GM18526 (cell line): ENCODE measurements around the gene RNASE8.

Experiments
- POLR2A ChIP-seq: IDR thresholded peaks from 3 replicates; pipeline ENCODE4 v1.6.1; 2011; ENCODE audit not compliant: insufficient read length; ENCODE audit errors: extremely low read depth

Gene RNASE8

DNA sequence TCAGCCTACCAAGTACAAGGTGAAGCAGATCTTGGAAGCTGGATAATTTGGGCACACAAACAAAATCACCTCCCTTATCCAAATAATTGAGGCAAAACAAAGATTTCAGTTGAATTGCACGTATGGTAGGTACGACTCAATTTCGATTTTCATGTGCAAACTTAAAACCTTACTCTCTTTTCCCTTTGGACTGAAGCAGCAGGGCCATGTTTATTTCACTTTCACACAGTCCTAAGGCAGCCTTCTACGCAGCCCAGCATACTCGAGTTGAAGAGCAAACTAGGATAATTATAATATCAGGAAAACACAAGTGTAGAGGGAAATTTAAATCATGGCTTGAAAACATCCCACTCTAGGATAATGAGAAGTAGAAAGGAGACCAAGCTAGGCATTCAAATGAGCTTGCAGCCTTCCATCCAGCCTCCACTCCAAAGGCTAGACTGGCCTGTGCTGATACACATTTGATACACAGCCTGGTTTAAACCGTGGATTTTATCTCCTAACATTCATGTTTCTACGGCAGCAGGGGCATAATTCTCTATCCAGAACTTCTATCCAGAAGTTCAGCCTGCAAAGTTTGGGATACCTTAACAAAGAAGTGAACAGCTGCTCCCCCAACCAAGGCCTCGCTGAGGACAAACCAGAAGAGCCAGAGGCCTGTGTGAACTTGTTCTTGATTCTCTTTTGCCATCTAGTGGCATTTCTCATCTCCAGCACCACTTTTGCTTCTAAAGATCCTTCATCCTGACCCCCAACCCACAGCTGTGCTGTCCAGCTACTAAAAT, 17.8 kb upstream of the RNASE8 start:
- TF ChIP-seq POLR2A = no peak

DNA sequence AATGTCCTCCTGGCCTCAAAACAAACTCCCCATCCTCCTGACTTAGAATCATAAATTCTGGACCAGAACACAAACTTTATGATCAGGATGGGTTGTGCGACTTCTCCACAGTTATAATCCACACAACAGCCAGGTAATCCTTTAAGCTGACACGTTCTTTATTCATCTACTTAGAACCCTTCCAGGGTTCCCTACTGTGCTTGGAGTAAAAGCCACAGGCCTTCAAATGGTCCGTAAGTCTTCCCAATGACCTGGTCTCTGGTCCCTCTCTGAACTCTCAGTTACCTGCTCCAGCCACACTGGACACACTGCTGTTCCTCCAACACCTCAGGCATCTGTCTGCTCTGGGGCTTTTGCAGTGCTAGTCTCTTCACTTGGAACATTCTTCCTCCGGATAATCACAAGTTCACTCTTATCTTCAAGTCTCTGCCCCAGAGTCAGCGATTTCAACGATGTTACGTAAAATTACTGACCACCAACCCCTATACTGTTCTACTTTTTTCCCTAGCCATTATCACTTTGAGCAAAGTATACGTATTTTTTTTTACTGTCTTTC, 17.2 kb upstream of the RNASE8 start:
- TF ChIP-seq POLR2A = no peak

DNA sequence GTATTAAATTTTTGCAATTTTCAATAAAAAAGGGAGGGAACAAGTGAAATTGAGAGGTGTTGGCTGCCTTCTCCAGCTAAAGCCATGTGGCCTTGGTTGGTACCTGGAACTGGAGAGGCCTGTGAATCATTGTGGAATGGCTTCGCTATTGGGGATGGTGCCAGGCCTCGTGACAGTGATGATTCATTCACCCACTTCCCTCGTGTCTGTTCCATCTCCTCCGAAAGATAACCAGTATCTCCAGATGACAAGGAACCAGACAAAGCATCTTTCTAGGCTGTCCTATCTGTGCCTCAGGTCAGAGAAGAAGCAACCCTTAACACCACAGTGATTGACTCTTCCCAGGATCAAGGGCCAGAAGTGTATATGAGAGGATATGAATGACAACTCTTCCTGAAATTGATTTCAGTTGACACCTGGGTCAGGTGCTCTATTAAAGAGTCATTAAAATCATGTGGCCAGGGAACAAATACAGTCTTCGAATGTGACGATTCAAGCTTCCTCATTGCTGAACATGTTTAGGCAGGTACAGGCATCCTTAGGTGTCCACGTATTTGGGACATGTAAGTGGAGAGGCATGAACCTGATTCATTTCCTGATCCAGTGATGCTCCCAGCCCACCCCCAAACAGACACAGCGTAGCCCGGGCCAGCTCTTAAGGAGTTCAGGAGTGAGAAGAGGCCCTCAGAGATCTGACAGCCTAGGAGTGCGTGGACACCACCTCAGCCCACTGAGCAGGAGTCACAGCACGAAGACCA, 15.8 kb upstream of the RNASE8 start, which contains the start of gene RNASE7:
RNASE7 (plus strand) TSS at position 687 of the 758 bp plus-strand sequence. CDS start 631 bp downstream, outside the sequence.
- TF ChIP-seq POLR2A = no peak

DNA sequence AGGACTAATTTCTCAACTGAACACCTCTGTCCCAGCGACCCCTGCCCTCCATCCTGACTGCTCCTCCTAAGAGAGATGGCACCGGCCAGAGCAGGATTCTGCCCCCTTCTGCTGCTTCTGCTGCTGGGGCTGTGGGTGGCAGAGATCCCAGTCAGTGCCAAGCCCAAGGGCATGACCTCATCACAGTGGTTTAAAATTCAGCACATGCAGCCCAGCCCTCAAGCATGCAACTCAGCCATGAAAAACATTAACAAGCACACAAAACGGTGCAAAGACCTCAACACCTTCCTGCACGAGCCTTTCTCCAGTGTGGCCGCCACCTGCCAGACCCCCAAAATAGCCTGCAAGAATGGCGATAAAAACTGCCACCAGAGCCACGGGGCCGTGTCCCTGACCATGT, 14.7 kb upstream of the RNASE8 start:
- TF ChIP-seq POLR2A = no peak

DNA sequence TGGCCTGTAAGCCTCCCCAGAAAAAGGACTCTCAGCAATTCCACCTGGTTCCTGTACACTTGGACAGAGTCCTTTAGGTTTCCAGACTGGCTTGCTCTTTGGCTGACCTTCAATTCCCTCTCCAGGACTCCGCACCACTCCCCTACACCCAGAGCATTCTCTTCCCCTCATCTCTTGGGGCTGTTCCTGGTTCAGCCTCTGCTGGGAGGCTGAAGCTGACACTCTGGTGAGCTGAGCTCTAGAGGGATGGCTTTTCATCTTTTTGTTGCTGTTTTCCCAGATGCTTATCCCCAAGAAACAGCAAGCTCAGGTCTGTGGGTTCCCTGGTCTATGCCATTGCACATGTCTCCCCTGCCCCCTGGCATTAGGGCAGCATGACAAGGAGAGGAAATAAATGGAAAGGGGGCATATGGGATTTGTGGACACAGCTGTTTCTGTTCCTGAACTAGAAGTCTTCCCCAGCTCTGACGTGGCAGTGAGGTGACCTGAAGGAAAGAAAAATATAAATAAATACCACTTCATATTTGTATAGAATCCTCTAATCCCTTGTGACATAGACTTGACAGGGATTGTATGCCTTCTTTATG, 14.1 kb upstream of the RNASE8 start:
- no peak for TF ChIP-seq POLR2A

DNA sequence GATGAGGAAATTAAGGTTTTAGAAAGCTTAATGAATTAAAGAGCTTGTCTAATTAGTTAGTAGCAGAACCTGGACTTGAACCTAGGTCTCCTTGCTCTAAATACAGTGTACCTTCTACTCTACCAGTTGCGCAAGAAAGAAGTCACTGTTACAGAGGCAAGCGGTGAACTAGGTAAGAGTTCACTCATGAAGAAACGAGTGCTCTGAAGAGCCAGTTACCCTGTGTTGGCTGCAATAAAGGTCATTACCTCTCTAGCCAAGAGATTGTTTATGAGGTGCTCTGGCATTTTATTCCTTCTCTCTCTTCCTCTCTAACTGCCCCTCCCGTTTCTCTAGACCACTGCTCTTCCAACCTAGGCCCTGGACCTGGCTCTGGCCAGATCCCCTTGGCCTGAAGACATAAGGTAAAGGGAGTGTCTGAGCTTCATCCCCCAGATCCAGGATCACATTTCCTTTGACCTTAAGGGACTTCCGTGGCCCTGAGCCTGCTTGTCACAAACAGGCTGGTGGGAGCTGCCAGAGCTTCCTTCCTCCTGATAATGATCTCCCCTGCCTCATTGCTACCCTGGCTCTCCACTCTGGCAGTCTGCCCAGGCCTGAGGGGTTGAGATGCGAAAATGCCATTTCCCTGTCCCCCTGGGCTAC, 13.5 kb upstream of the RNASE8 start:
- TF ChIP-seq POLR2A = no peak

DNA sequence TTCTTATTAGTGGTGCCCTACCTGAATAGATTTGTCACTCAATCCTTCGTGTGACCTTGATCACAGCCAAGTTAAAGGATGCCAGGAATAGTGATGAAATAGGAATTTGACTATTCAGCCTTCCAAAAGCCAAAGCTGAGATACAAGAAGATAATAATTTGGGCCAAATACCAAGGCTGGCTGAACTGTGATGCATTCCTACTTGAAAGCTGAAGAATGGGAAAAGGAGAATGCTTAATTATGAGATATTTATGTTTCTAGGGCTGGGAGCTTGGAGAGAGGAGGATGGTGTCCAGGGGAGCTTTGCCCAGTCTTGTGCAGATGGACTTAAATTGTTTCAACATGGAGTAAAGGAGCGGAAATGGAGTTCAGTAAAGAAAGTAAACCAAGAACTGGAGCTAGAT, 10.2 kb upstream of the RNASE8 start:
- no peak for TF ChIP-seq POLR2A

DNA sequence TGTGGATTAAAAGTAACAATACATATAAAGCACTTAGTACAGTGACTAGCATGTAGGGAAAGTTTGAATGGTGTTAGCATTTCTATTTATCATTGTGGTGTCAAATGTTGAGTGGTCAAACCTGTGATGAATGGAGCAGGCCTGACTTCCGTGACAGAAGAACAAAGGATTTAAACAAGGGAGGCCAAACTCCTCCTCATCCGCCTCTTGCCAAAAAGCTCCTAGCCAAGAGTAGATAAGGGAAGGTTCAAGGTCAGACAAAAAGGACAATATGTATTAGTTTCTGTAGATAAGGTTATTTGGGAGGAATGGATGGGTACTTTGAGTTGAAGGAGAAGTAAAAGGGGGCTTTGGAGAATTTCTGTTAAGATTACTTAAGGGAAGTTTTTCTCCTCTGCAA, 9.0 kb upstream of the RNASE8 start:
- no peak for TF ChIP-seq POLR2A

DNA sequence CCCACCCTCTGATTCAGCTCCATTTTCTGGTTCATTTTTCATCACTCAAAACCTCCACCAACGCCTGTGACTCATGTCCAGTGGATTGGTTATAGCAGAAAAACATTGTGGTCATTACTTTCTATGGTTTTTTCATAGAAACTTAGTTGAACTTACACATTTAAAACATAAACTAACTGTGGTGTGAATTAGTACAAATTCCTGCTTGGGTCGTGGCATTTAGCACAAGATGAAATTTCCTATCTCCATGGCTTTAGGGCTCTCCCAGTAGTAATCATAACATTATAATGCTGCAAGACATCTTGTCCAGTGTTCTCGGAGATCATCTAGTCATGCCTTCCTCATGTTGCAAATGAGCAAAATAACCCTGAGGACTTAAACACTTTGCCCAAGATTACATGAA, 8.3 kb upstream of the RNASE8 start:
- no peak for TF ChIP-seq POLR2A

DNA sequence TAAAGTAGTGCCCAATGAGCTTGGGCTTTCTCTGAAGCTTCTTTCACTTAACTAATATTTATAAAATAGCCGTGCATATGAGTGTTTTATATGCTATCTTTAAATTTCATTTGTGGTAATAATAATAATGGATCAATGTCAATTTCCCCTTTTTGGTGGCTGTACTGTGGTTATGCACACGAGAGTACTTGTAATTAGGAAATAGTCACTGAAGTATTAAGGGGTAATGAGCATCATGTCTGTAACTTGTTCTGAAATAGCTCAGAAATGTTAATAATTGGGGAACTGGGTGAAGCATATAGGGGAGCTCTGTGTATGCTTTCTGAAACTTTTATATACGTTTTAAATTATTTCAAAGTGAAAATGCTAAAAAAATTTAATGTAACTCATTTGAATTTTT, 7.0 kb upstream of the RNASE8 start:
- no peak for TF ChIP-seq POLR2A

DNA sequence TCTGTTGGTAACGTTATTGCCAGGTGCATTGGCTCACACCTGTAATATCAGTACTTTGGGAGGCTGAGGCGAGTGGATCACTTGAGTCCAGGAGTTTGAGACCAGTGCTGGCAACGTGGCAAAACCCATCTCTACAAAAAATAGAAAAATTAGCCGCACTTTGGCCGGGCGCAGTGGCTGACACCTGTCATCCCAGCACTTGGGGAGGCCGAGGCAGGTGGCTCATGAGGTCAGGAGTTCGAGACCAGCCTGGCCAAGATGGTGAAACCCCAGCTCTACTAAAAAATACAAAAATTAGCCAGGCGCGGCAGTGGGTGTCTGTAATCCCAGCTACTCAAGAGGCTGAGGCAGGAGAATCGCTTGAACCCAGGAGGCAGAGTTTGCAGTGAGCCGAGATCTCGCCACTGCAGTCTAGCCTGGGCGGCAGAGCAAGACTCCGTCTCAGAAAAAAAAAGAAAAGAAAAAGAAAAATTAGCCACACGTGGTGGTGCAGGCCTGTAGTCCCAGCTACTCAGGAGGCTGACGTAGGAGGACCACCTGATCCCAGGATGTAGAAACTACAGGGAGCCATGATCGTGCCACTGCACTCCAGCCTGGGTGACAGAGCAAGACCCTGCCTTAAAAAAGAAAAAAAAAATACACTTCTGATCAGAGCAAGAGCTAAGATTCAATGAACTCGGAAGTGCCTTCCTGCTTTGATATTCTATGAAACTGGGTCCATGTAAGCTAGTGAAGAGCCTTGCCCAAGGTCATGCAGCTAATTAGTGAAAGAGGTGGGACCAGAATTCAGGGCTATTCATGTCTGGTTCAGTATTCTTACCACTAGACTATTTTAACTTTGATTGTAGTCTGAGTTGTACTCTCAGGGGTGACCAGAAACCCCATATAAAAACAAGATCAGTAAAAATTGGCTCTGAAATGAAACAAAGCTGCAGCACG, 4.2 kb upstream of the RNASE8 start:
- no peak for TF ChIP-seq POLR2A

DNA sequence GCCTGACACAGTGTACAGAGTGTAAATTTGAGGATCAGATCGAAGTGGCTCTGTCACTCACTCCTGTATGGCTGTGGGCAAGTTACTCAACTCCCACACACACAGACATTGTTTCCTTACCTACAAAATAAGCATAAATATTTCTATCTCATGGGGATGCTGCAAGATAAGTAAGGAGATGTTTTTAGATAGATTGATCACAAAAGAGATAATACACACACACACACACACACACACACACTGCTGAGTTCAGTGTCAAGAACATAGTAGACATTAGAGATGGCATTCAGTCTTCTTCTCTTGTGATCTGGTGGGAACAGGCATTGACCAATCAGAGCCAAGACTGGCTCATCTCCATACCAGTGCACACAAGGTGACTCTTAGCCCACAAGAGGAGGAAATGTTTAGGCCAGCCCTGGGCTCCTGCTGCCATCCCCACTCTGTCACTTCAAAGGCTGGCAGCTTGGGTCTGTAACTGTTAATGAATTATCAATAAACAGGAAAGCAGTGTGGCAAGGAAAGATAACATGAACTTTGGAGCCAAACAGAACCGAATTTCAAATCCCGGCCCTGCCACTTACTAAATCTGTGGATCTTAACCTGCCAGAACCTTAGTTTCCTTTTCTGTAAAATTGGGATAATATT, 3.4 kb upstream of the RNASE8 start:
- TF ChIP-seq POLR2A = no peak

DNA sequence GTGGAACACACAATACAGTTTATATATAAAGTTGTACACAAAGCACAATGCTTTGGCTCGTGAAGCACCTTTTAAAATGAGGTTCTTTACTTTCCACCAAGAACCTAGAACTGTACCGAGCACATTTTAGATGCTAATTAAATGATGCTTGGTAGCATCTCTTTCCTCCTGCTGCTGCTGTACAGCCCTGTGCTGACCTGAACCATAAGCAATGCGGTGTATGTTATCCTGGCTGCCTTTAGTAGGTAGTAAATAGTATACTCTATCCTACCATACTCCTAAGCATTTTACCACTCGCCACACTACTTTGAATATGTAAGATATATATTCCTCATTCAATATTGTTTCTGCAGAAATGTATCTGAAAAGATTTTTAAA, 2.9 kb upstream of the RNASE8 start:
- no peak for TF ChIP-seq POLR2A

DNA sequence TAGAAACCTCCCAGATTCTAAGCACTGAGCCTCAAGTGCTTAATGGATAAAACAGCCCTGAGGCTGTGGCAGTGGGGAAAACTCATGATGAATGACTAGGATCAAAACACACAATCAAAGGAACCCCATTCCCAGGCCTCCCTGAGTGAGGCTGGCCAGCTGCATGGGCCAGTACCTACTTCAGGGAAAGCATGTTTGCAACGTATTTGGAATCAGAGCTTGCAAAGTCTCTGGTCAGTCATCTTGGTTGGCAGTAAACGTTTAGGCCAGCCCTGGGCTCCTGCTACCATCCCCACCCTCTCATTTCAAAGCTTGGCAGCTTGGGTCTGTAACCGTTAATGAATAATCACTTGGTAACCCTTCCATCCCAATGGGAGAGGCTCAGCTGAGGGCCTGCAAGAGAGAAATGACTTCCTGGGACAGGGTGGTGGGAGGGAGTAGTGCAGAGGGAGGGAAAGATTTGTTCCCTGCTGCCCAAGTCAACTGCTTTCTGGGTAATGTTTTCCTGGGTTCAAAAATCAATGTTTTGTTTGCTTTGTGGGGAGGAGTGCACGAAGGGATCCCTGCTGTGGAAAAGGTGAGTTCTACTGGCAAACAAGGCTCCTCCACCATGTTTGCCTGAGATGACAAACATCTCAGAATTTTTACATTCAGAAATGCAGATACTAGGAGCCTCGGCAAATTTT, 2.0 kb upstream of the RNASE8 start:
- TF ChIP-seq POLR2A = no peak
